Measurements from ENCODE around the gene ACE.
A peak's percentile ranks its signal among the peaks of the same experiment; 100 is the strongest.

The ACE gene

GRCh38 chr17:63475491-63476412, 1.1 kb upstream of the ACE start:
- DNase-seq: no peak

GRCh38 chr17:63476459-63476853, 405 bp upstream of the ACE start:
- DNase-seq: no peak

- no peak for DNase-seq
Observed at GRCh38 chr17:63477480-63478440, 899 bp downstream of the ACE start.

- peak; percentile 35 to 76 for DNase-seq
Observed at GRCh38 chr17:63478814-63479494, 2.1 kb downstream of the ACE start.

- DNase-seq: no peak
Observed at GRCh38 chr17:63479495-63480184, 2.8 kb downstream of the ACE start.

GRCh38 chr17:63480192-63480784, 3.4 kb downstream of the ACE start:
- DNase-seq: no peak

- no peak for DNase-seq
Observed at GRCh38 chr17:63480826-63481487, 4.1 kb downstream of the ACE start.

- DNase-seq: no peak
Observed at GRCh38 chr17:63481488-63481870, 4.6 kb downstream of the ACE start.

GRCh38 chr17:63482509-63482908, 5.6 kb downstream of the ACE start:
- no peak for DNase-seq

GRCh38 chr17:63483038-63483437, 6.2 kb downstream of the ACE start:
- DNase-seq: no peak

GRCh38 chr17:63483655-63484575, 7.1 kb downstream of the ACE start:
- DNase-seq: no peak

GRCh38 chr17:63486317-63487013, 9.6 kb downstream of the ACE start:
- no peak for DNase-seq

- DNase-seq: no peak
Observed at GRCh38 chr17:63487014-63487339, 10.1 kb downstream of the ACE start.

GRCh38 chr17:63488851-63489250, 12.0 kb downstream of the ACE start:
- DNase-seq: no peak

- no peak for DNase-seq
Observed at GRCh38 chr17:63489291-63489690, 12.4 kb downstream of the ACE start.

- DNase-seq: no peak
Observed at GRCh38 chr17:63490329-63490728, 13.5 kb downstream of the ACE start.

- DNase-seq: no peak
Observed at GRCh38 chr17:63490858-63491400, 14.1 kb downstream of the ACE start.

GRCh38 chr17:63491413-63491812, 14.6 kb downstream of the ACE start:
- no peak for DNase-seq

GRCh38 chr17:63491977-63492618, 15.2 kb downstream of the ACE start:
- DNase-seq: no peak

Data from SW 1271 (cell line).